Measurements from ENCODE around the gene DHRS2. TPM values are rescaled to one million over a fixed set of nuclear protein-coding genes. Genes with fewer than 3 reads are reported as not detected.

The DHRS2 gene
- total RNA-seq, 3 donors from 2014 or later = 4.6 to 9.4 TPM; not detected in 1

GRCh38 chr14:23612802-23613201 lies 23.4 kb upstream of the DHRS2 start:
- H3K4me1 ChIP-seq = no peaks in the 10 kb centered on the region
- DNase-seq (ENCODE audit: low spot score in 2 of 2) = no peak
- no peaks in the 10 kb centered on the region for H3K9me3 ChIP-seq
- intact Hi-C loops (cut with DNase I; ENCODE audit: low total_unique reads) = no loop called here
- H3K27me3 ChIP-seq = no peaks in the 10 kb centered on the region
- no peak for TF ChIP-seq POLR2AphosphoS5 (IDR thresholded peaks at IDR 0.05)
- H3K4me3 ChIP-seq = no peak overlapping the region
- no peaks in the 10 kb centered on the region for H3K36me3 ChIP-seq
- no peak overlapping the region for H3K27ac ChIP-seq

GRCh38 chr14:23613242-23614070 lies 22.7 kb upstream of the DHRS2 start:
- Histone ChIP-seq H3K4me3 (no peak overlapping the region), H3K36me3 (no peaks in the 10 kb centered on the region), H3K9me3 (no peaks in the 10 kb centered on the region), H3K27me3 (no peaks in the 10 kb centered on the region), H3K4me1 (no peaks in the 10 kb centered on the region), H3K27ac (no peak overlapping the region)
- no peak for DNase-seq (ENCODE audit: low spot score in 2 of 2)
- TF ChIP-seq POLR2AphosphoS5 (IDR thresholded peaks at IDR 0.05) = no peak
- TF ChIP-seq, protein P1, sequence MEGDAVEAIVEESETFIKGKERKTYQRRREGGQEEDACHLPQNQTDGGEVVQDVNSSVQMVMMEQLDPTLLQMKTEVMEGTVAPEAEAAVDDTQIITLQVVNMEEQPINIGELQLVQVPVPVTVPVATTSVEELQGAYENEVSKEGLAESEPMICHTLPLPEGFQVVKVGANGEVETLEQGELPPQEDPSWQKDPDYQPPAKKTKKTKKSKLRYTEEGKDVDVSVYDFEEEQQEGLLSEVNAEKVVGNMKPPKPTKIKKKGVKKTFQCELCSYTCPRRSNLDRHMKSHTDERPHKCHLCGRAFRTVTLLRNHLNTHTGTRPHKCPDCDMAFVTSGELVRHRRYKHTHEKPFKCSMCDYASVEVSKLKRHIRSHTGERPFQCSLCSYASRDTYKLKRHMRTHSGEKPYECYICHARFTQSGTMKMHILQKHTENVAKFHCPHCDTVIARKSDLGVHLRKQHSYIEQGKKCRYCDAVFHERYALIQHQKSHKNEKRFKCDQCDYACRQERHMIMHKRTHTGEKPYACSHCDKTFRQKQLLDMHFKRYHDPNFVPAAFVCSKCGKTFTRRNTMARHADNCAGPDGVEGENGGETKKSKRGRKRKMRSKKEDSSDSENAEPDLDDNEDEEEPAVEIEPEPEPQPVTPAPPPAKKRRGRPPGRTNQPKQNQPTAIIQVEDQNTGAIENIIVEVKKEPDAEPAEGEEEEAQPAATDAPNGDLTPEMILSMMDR (IDR thresholded peaks at IDR 0.05) = no peak
- no peak for TF ChIP-seq POLR2A (IDR thresholded peaks at IDR 0.05)
- intact Hi-C loops (cut with DNase I; ENCODE audit: low total_unique reads) = no loop called here

- TF ChIP-seq, protein P1 (IDR thresholded peaks at IDR 0.05) = no peak
- no peak for TF ChIP-seq POLR2A (IDR thresholded peaks at IDR 0.05)
- DNase-seq (ENCODE audit: low spot score in 2 of 2) = no peak
- intact Hi-C loops (cut with DNase I; ENCODE audit: low total_unique reads) = no loop called here
- Histone ChIP-seq H3K4me1 (no peaks in the 10 kb centered on the region), H3K4me3 (no peak overlapping the region), H3K36me3 (no peaks in the 10 kb centered on the region), H3K27ac (no peak overlapping the region), H3K27me3 (no peaks in the 10 kb centered on the region), H3K9me3 (no peaks in the 10 kb centered on the region)
Measured at GRCh38 chr14:23614395-23614828, 21.8 kb upstream of the DHRS2 start.

GRCh38 chr14:23615856-23616255 lies 20.3 kb upstream of the DHRS2 start:
- TF ChIP-seq POLR2AphosphoS5 (IDR thresholded peaks at IDR 0.05) (no peak), POLR2A (IDR thresholded peaks at IDR 0.05) (no peak)
- TF ChIP-seq, protein P1 (IDR thresholded peaks at IDR 0.05) = no peak
- no peak for DNase-seq (ENCODE audit: low spot score in 2 of 2)
- no peak overlapping the region for H3K27ac ChIP-seq
- H3K4me1 ChIP-seq = no peaks in the 10 kb centered on the region
- H3K27me3 ChIP-seq = no peaks in the 10 kb centered on the region
- H3K4me3 ChIP-seq = no peak overlapping the region
- no peaks in the 10 kb centered on the region for H3K9me3 ChIP-seq
- intact Hi-C loops (cut with DNase I; ENCODE audit: low total_unique reads) = no loop called here
- no peaks in the 10 kb centered on the region for H3K36me3 ChIP-seq

GRCh38 chr14:23617539-23617938 lies 18.6 kb upstream of the DHRS2 start:
- Histone ChIP-seq H3K4me3 (no peak overlapping the region), H3K4me1 (no peaks in the 10 kb centered on the region), H3K27me3 (no peaks in the 10 kb centered on the region), H3K9me3 (no peaks in the 10 kb centered on the region), H3K27ac (no peak overlapping the region), H3K36me3 (no peaks in the 10 kb centered on the region)
- DNase-seq (ENCODE audit: low spot score in 2 of 2) = no peak
- TF ChIP-seq POLR2A (IDR thresholded peaks at IDR 0.05) = no peak
- TF ChIP-seq POLR2AphosphoS5 (IDR thresholded peaks at IDR 0.05) = no peak
- TF ChIP-seq, protein P1 (IDR thresholded peaks at IDR 0.05) = no peak
- intact Hi-C loops (cut with DNase I; ENCODE audit: low total_unique reads) = no loop called here
